Superior temporal gyrus (tissue), 1 donor: Measurements from ENCODE around the gene MAF.
A peak's percentile ranks its signal among the peaks of the same experiment; 100 is the strongest.

Source experiments
- DNase-seq: peaks from one replicate; pipeline ENCODE4 v3.0.0-alpha.2; 2016; ENCODE audit errors: extremely low spot score

The MAF gene

GRCh38 chr16:79589601-79590102, 10.9 kb downstream of the MAF start:
- no peak for DNase-seq

- no peak for DNase-seq
Measured at GRCh38 chr16:79587897-79588296, 12.6 kb downstream of the MAF start.

GRCh38 chr16:79587296-79587695, 13.2 kb downstream of the MAF start:
- no peak for DNase-seq

GRCh38 chr16:79582789-79583188, 17.7 kb downstream of the MAF start:
- DNase-seq: no peak

- no peak for DNase-seq
Measured at GRCh38 chr16:79580453-79581191, 19.9 kb downstream of the MAF start.

GRCh38 chr16:79576602-79577001, 23.9 kb downstream of the MAF start:
- no peak for DNase-seq

- DNase-seq: no peak
Measured at GRCh38 chr16:79573884-79574283, 26.7 kb downstream of the MAF start.

GRCh38 chr16:79573071-79573470, 27.5 kb downstream of the MAF start:
- no peak for DNase-seq

GRCh38 chr16:79571903-79572535, 28.5 kb downstream of the MAF start:
- DNase-seq: no peak

GRCh38 chr16:79571065-79571902, 29.3 kb downstream of the MAF start:
- DNase-seq: no peak

GRCh38 chr16:79564671-79565107, 35.8 kb downstream of the MAF start:
- DNase-seq: no peak

- DNase-seq: no peak
Measured at GRCh38 chr16:79563921-79564320, 36.6 kb downstream of the MAF start.

GRCh38 chr16:79562166-79562823, 38.2 kb downstream of the MAF start:
- peak; percentile 56 for DNase-seq

- DNase-seq: no peak
Measured at GRCh38 chr16:79561729-79562128, 38.8 kb downstream of the MAF start.

GRCh38 chr16:79560923-79561322, 39.6 kb downstream of the MAF start:
- no peak for DNase-seq

- DNase-seq: no peak
Measured at GRCh38 chr16:79560318-79560717, 40.2 kb downstream of the MAF start.

GRCh38 chr16:79559532-79559931, 41.0 kb downstream of the MAF start:
- no peak for DNase-seq

- no peak for DNase-seq
Measured at GRCh38 chr16:79557421-79557820, 43.1 kb downstream of the MAF start.

- DNase-seq: no peak
Measured at GRCh38 chr16:79554912-79555311, 45.6 kb downstream of the MAF start.

- DNase-seq: no peak
Measured at GRCh38 chr16:79550373-79550772, 50.2 kb downstream of the MAF start.

GRCh38 chr16:79547085-79547484, 53.5 kb downstream of the MAF start:
- no peak for DNase-seq
